ENCODE measurements around the gene GRIK2. TPM values are rescaled to one million over a fixed set of nuclear protein-coding genes. Genes with fewer than 3 reads are reported as not detected.

GRIK2 gene
- total and polyA plus RNA-seq, 2 donors (not counting 3 experiments of a cell fraction or from before 2014, with no cell fraction given), result not detected

DNA sequence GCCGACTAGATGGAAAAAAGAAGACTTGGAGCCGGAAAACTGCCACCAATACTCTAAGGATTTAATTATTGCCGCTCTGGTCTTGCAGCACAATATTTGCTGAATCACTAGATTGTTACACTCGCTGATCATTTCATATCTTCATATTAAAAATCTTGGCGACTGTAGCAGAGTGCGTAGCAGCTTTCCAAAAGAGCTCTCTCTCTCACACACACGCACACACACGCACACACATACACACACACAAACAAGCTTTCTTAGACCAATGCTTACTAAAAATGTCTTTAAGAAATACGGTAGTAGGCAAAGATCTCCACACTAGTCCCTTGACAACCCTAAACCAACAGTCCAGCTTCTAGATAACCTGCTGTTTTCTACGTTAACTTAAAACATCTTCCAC is 7.7 kb downstream of the GRIK2 start:
- Histone ChIP-seq H3K79me2 (ENCODE audit: control insufficient read depth, insufficient read depth, low read length) (no peaks in the 10 kb centered on the region), H3K27ac (ENCODE audit: insufficient read depth, low read depth, low read length) (no peak overlapping the region), H4K20me1 (replicated peaks; ENCODE audit: control insufficient read depth, extremely low read depth, insufficient read depth, low read length) (no peaks in the 10 kb centered on the region), H3K36me3 (ENCODE audit: control insufficient read depth in 2 of 2, extremely low read depth in 1 of 2, insufficient read depth in 2 of 2, low read length in 2 of 2) (no peaks in the 10 kb centered on the region), H3K9me1 (replicated peaks; ENCODE audit: control insufficient read depth, extremely low read depth, insufficient read depth, low read length) (no peaks in the 10 kb centered on the region), H3K9ac (replicated peaks; ENCODE audit: extremely low read depth, insufficient read depth, low read length) (no peak overlapping the region), H3K4me2 (ENCODE audit: insufficient read depth, low read length) (no peak overlapping the region), H3K4me1 (ENCODE audit: control insufficient read depth, extremely low read depth, insufficient read depth, low read length) (no peaks in the 10 kb centered on the region), H3K27me3 (ENCODE audit: control insufficient read depth in 2 of 2, insufficient read depth in 2 of 2, low read length in 2 of 2) (peaks cover 24 to 37% of the 10 kb centered on the region in 2 experiments), H2AFZ (ENCODE audit: low read depth, low read length) (no peak overlapping the region), H3K9me3 (replicated peaks; ENCODE audit: control insufficient read depth, insufficient read depth, low read length) (no peaks in the 10 kb centered on the region), H3K4me3 (replicated peaks in 1 of 3; ENCODE audit: insufficient read depth in 1 of 3, low read depth in 1 of 3, low read length in 3 of 3) (no peak overlapping the region)
- BruUV-seq (replicated peaks), result no TSS peak
- CTCF ChIA-PET, result no interaction called here
- DNase-seq (ENCODE audit: low read depth, low spot score) (no peak), FAIRE-seq (no peak)
- intact Hi-C loops (cut with micrococcal nuclease) (no loop called here), dilution Hi-C loops (cut with MboI; ENCODE audit: extremely low pct_ligation_motif_present, low sequenced_read_pairs) (no loop called here)
- no peak for TF ChIP-seq POLR2A (IDR thresholded peaks at IDR 0.05; ENCODE audit: low read depth, low read length)
- TF ChIP-seq, protein P1, sequence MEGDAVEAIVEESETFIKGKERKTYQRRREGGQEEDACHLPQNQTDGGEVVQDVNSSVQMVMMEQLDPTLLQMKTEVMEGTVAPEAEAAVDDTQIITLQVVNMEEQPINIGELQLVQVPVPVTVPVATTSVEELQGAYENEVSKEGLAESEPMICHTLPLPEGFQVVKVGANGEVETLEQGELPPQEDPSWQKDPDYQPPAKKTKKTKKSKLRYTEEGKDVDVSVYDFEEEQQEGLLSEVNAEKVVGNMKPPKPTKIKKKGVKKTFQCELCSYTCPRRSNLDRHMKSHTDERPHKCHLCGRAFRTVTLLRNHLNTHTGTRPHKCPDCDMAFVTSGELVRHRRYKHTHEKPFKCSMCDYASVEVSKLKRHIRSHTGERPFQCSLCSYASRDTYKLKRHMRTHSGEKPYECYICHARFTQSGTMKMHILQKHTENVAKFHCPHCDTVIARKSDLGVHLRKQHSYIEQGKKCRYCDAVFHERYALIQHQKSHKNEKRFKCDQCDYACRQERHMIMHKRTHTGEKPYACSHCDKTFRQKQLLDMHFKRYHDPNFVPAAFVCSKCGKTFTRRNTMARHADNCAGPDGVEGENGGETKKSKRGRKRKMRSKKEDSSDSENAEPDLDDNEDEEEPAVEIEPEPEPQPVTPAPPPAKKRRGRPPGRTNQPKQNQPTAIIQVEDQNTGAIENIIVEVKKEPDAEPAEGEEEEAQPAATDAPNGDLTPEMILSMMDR (IDR thresholded peaks at IDR 0.05; ENCODE audit: extremely low read depth in 1 of 2, insufficient read depth in 1 of 2, low read depth in 1 of 2, low read length in 2 of 2), result no peak
- no peak for TF ChIP-seq FOS (IDR thresholded peaks at IDR 0.05; ENCODE audit: borderline replicate concordance, insufficient read depth, low read length)
- no peak for TF ChIP-seq JUN (IDR thresholded peaks at IDR 0.05; ENCODE audit: borderline replicate concordance, insufficient read depth, insufficient read length, low read depth)
- TF ChIP-seq POLR2AphosphoS5 (IDR thresholded peaks at IDR 0.05; ENCODE audit: insufficient read depth, low read depth, low read length), result no peak
- POLR2A ChIA-PET, result no interaction called here

Data from endothelial cell of umbilical vein (primary cell).